Subcutaneous abdominal adipose tissue (tissue), 5 donors: ENCODE data around the gene NUP107.
"Not testable (repeated sequence)": the region's sequence is repeated elsewhere in the genome, so short reads cannot be mapped to it uniquely, and the experiment has no call there.

ENCODE experiments used
- H3K27ac ChIP-seq: one replicate; pipeline ENCODE4 v1.7.0; 2013; ENCODE audit warnings: low read depth, mild to moderate bottlenecking, inconsistent platforms, low read length, moderate library complexity
- H3K27me3 ChIP-seq, 5 donors: one replicate each; pipeline ENCODE4 v1.7.0; 2013; ENCODE audit warnings: low read length in 5 of 5, inconsistent platforms in 1 of 5; ENCODE audit not compliant: control insufficient read depth in 5 of 5, insufficient read depth in 4 of 5
- H3K36me3 ChIP-seq, 5 donors: one replicate each; pipeline ENCODE4 v1.7.0; 2013; ENCODE audit warnings: low read length in 5 of 5; ENCODE audit not compliant: control insufficient read depth in 5 of 5, insufficient read depth in 5 of 5
- H3K4me1 ChIP-seq, 5 donors: one replicate each; pipeline ENCODE4 v1.7.0; 2013; ENCODE audit warnings: low read length in 5 of 5, mild to moderate bottlenecking in 3 of 5, moderate library complexity in 1 of 5; ENCODE audit not compliant: control insufficient read depth in 5 of 5, insufficient read depth in 5 of 5
- H3K4me3 ChIP-seq, 5 donors: one replicate each; pipeline ENCODE4 v1.7.0; 2013; ENCODE audit warnings: low read length in 5 of 5, low read depth in 1 of 5
- H3K9ac ChIP-seq, 5 donors: one replicate each; pipeline ENCODE4 v1.7.0; 2013; ENCODE audit warnings: low read length in 5 of 5, mild to moderate bottlenecking in 4 of 5, moderate library complexity in 3 of 5
- H3K9me3 ChIP-seq, 5 donors: one replicate each; pipeline ENCODE4 v1.7.0; 2013; ENCODE audit warnings: low read length in 5 of 5; ENCODE audit not compliant: control insufficient read depth in 5 of 5
- donor health status: healthy.
- donor health status: healthy.
- donor health status: healthy.
- donor health status: healthy.
- donor health status: healthy.

Gene NUP107

GRCh38 chr12:68665016-68665569, 21.7 kb upstream of the NUP107 start:
- Histone ChIP-seq H3K9ac (peak overlapping the region in 2 of 5 donors; percentile 25 to 30), H3K9me3 (no peaks in the 10 kb centered on the region), H3K27me3 (no peaks in the 10 kb centered on the region), H3K4me1 (peaks cover 0 to 21% (median 8%) of the 10 kb centered on the region in 5 donors), H3K4me3 (no peak overlapping the region), H3K36me3 (peaks cover 4 to 17% (median 13%) of the 10 kb centered on the region in 5 donors), H3K27ac (peak overlapping the region; percentile 32)

GRCh38 chr12:68667291-68667690, 19.5 kb upstream of the NUP107 start:
- Histone ChIP-seq H3K9me3 (no peaks in the 10 kb centered on the region), H3K36me3 (peaks cover 0 to 4% (median 3%) of the 10 kb centered on the region in 5 donors), H3K9ac (no peak overlapping the region), H3K27ac (no peak overlapping the region), H3K27me3 (no peaks in the 10 kb centered on the region), H3K4me1 (peaks cover 0 to 21% (median 8%) of the 10 kb centered on the region in 5 donors), H3K4me3 (no peak overlapping the region)

GRCh38 chr12:68667896-68668295, 18.9 kb upstream of the NUP107 start:
- H3K27ac ChIP-seq: no peak overlapping the region
- H3K4me3 ChIP-seq: no peak overlapping the region
- H3K9me3 ChIP-seq: no peaks in the 10 kb centered on the region
- H3K27me3 ChIP-seq: no peaks in the 10 kb centered on the region
- H3K36me3 ChIP-seq: peaks cover 0 to 3% (median 3%) of the 10 kb centered on the region in 5 donors
- peaks cover 0 to 21% (median 8%) of the 10 kb centered on the region in 5 donors for H3K4me1 ChIP-seq
- H3K9ac ChIP-seq: no peak overlapping the region

DNA sequence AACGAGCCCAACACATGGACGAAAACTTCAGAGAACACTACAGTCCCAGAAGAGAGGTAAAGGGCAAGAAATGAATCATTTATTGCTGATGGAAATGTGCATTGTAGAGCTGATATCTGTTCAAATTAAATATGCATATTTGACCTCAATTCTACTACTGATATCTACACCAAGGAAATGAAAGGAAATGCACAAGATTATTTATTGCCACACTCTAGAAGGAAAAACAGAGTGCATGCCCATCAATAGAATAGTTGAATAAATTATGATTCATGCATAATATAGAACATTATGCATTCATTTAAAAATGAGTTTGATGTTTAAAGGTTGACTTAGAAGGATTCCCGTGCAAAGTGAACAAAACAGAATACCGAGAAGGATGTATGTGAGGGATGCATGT, 15.6 kb upstream of the NUP107 start:
- peaks cover 0 to 3% (median 0%) of the 10 kb centered on the region in 5 donors for H3K36me3 ChIP-seq
- H3K9me3 ChIP-seq: no peaks in the 10 kb centered on the region
- H3K4me1 ChIP-seq: peaks cover 0 to 18% (median 9%) of the 10 kb centered on the region in 5 donors
- H3K27me3 ChIP-seq: no peaks in the 10 kb centered on the region
- no peak overlapping the region for H3K27ac ChIP-seq
- no peak overlapping the region for H3K9ac ChIP-seq
- H3K4me3 ChIP-seq: no peak overlapping the region

- H3K4me3 ChIP-seq: no peak overlapping the region
- H3K9me3 ChIP-seq: no peaks in the 10 kb centered on the region
- no peak overlapping the region for H3K27ac ChIP-seq
- no peaks in the 10 kb centered on the region for H3K27me3 ChIP-seq
- no peaks in the 10 kb centered on the region for H3K36me3 ChIP-seq
- H3K4me1 ChIP-seq: peaks cover 0 to 15% (median 12%) of the 10 kb centered on the region in 5 donors
- no peak overlapping the region for H3K9ac ChIP-seq
Measured at GRCh38 chr12:68673788-68674187, 13.0 kb upstream of the NUP107 start.

DNA sequence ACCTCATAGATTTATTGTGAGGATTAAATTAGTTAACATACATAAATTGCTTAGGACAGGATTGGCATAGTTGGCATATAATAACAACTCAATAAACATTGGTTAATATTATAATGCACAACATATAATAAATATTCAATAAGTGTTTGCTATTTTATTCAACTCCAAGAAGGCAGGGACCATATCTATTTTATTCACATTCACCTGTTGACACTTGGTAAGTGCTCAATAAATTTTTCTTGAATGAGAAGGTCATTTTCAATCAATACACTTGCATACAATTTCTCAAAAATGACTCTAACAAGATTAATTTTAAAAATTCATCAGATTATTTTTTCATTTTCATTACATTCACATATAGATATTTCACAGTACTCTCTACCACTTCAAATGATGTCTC, 12.4 kb upstream of the NUP107 start:
- H3K9me3 ChIP-seq: no peaks in the 10 kb centered on the region
- H3K4me1 ChIP-seq: peaks cover 0 to 15% (median 12%) of the 10 kb centered on the region in 5 donors
- no peak overlapping the region for H3K4me3 ChIP-seq
- peak overlapping the region; percentile 76 for H3K27ac ChIP-seq
- no peaks in the 10 kb centered on the region for H3K36me3 ChIP-seq
- no peak overlapping the region for H3K9ac ChIP-seq
- H3K27me3 ChIP-seq: no peaks in the 10 kb centered on the region

GRCh38 chr12:68675101-68675842, 11.5 kb upstream of the NUP107 start:
- no peak overlapping the region for H3K4me3 ChIP-seq
- H3K27ac ChIP-seq: peak overlapping the region; percentile 76
- H3K4me1 ChIP-seq: peaks cover 0 to 15% (median 12%) of the 10 kb centered on the region in 5 donors
- no peaks in the 10 kb centered on the region for H3K27me3 ChIP-seq
- no peaks in the 10 kb centered on the region for H3K36me3 ChIP-seq
- peak overlapping the region in 2 of 5 donors; percentile 32 to 56 for H3K9ac ChIP-seq
- no peaks in the 10 kb centered on the region for H3K9me3 ChIP-seq

- not testable (repeated sequence) for H3K9me3 ChIP-seq
Measured at GRCh38 chr12:68676854-68677253, 9.9 kb upstream of the NUP107 start.

DNA sequence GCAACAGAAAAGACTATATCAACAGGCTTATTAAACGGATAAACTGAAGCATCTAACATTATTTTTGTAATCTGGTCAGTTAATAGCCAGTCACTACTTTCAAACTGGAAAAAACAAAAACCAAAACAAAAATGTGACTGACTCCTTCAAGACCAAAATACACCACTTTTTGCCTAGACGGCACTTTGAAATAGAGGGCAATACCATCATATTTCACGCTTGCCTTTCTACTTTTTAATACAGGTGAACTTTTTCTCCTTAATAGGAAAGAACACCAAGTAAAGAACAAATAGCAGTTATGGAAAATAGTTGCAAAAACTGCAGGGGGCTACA, 550 bp upstream of the NUP107 start:
- peaks cover 6 to 34% (median 21%) of the 10 kb centered on the region in 5 donors for H3K4me1 ChIP-seq
- peak overlapping the region; percentile 89 to 99 (median 98) for H3K4me3 ChIP-seq
- peaks cover 0 to 9% (median 8%) of the 10 kb centered on the region in 5 donors for H3K36me3 ChIP-seq
- H3K9me3 ChIP-seq: no peaks in the 10 kb centered on the region
- no peaks in the 10 kb centered on the region for H3K27me3 ChIP-seq
- H3K9ac ChIP-seq: peak overlapping the region; percentile 48 to 99 (median 72)
- peak overlapping the region; percentile 97 for H3K27ac ChIP-seq

More at GRCh38 chr12:68676854-68677253, 9.9 kb upstream of the NUP107 start:
- not testable (repeated sequence) for H3K27me3 ChIP-seq, H3K27ac ChIP-seq, H3K9ac ChIP-seq, H3K36me3 ChIP-seq
- Histone ChIP-seq H3K4me1 (peaks cover 0 to 15% (median 12%) of the 10 kb centered on the region in 5 donors), H3K4me3 (peak overlapping the region in 1 of 5 donors; percentile 44)

DNA sequence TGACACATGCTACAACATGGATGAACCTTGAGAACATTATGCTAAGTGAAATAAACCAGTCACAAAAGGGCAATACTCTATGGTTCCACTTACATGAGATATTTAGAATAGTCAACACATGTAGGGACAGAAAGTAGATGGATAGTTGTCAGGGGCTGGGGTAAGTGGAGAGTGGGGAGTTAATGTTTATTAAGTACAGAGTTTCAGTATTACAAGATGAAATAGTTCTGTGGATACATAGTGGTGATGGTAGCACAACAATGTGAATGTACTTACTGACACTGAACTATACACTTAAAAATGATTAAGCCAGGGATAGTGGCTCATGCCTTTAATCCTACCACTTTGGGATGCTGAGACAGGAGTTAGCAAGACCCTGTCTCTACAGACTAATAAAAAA, 8.7 kb downstream of the NUP107 start:
- Histone ChIP-seq H3K36me3 (peaks cover 37 to 82% (median 63%) of the 10 kb centered on the region in 5 donors), H3K4me1 (no peaks in the 10 kb centered on the region), H3K4me3 (no peak overlapping the region), H3K27ac (no peak overlapping the region), H3K27me3 (no peaks in the 10 kb centered on the region), H3K9me3 (no peaks in the 10 kb centered on the region), H3K9ac (no peak overlapping the region)
